GM18499 (cell line): ENCODE results near the gene ARSG.
"Not testable (repeated sequence)": the region's sequence is repeated elsewhere in the genome, so short reads cannot be mapped to it uniquely, and the experiment has no call there.

Experiments
- ATAC-seq: cut with Tn5 transposase; IDR thresholded peaks from one replicate; pipeline ENCODE4 v1.9.1; 2021; ENCODE audit warnings: moderate number of reproducible peaks; ENCODE audit not compliant: insufficient read depth, unreplicated experiment

Gene ARSG

GRCh38 chr17:68302666-68303065, 11.4 kb downstream of the ARSG start:
- ATAC-seq: no peak

- no peak for ATAC-seq
Measured at GRCh38 chr17:68304706-68305105, 13.4 kb downstream of the ARSG start.

- no peak for ATAC-seq
Measured at GRCh38 chr17:68305142-68305541, 13.8 kb downstream of the ARSG start.

DNA sequence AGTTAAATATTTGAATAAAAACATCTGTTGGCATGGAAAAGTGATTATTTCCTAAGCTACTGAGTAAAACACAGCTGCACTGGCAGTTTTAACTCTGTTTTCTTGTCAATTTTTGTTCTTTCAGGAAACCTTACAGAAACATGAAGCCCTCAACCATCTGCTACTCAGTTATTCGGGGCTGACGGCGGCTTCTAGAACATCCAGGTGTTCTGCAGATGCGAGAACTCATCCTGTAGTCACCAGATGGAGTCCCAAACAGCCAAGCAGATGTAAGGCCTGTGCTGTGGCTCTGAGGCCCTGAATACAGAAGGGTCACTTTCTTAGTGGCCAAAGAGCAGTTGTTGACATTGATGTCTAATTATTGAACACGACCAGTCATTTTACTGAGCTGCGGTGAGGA, 15.5 kb downstream of the ARSG start:
- ATAC-seq: no peak

DNA sequence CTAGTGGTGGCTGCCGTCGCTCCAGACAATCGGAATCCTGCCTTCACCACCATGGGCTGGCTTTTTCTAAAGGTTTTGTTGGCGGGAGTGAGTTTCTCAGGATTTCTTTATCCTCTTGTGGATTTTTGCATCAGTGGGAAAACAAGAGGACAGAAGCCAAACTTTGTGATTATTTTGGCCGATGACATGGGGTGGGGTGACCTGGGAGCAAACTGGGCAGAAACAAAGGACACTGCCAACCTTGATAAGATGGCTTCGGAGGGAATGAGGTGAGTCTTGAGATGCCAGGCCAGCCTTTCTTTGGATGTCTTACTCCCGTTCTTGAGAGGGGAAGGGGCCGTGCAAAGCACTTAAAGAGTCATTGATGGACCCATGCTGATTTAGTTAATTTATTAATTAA, 16.1 kb downstream of the ARSG start:
- ATAC-seq: no peak

DNA sequence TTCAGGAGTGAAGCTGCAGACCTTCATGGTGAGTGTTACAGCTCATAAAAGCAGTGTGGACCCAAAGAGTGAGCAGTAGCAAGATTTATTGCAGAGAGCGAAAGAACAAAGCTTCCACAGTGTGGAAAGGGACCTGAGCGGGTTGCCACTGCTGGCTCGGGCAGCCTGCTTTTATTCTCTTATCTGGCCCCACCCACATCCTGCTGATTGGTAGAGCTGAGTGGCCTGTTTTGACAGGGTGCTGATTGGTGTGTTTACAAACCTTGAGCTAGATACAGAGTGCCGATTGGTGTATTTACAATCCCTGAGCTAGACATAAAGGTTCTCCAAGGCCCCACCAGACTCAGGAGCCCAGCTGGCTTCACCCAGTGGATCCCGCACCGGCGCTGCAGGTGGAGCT, 17.2 kb downstream of the ARSG start:
- ATAC-seq: not testable (repeated sequence)

DNA sequence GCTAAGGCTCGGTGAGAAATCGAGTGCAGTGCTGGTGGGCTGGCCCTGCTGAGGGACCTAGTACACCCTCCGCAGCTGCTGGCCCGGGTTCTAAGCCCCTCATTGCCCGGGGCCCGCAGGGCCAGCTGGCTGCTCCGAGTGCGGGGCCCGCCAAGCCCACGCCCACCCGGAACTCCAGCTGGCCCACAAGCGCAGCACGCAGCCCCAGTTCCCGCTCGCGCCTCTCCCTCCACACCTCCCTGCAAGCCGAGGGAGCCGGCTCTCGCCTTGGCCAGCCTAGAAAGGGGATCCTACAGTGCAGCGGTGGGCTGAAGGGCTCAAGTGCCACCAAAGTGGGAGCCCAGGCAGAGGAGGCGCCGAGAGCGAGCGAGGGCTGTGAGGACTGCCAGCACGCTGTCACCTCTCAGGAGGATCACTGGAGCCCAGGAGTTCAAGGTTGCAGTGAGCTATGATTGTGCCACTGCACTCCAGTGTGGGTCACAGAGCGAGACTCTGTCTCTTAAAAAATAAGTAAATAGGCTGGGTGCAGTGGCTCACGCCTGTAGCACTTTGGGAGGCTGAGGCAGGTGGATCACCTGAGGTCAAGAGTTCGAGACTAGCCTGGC, 17.9 kb downstream of the ARSG start:
- ATAC-seq: not testable (repeated sequence)

DNA sequence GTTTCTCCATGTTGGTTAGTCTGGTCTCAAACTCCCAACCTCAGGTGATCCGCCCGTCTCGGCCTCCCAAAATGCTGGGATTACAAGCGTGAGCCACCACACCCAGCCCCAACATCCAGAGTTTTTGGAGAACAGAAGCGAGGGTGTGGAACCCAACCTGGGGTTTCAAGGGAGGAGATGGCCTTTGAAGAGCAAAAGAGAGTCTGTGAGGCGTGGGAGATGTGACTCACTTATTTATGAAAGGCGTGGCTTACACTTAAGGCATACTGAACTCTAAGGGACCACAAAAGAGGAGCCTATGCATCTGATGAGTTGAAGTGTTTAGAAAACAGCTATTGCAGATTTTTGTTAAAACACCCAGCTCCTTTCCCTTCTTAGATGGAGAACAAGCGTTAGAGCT, 18.9 kb downstream of the ARSG start:
- no peak for ATAC-seq

GRCh38 chr17:68314916-68315535, 23.7 kb downstream of the ARSG start:
- no peak for ATAC-seq

DNA sequence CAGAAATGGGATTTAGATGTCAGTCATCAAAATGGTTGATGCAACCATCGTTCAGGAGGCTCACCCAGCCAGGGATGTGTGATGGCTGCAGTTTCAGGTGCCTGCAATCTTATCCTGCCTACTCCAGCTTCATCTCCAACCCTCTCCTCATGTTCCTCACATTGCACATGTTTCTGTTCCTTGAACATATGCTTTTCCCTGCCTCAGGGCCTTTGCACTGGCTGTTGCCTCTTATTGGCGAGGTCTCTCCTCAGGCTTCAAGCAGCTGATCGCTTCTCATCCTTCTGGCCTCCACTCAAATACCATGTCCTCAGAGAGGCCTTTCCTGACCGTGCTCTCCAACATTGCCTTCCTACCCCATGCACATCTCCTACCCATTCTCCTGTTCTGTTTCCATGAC, 24.6 kb downstream of the ARSG start:
- no peak for ATAC-seq

GRCh38 chr17:68317458-68317857, 26.2 kb downstream of the ARSG start:
- ATAC-seq: no peak

GRCh38 chr17:68318103-68318991, 27.1 kb downstream of the ARSG start:
- ATAC-seq: no peak

- ATAC-seq: no peak
Measured at GRCh38 chr17:68319410-68320162, 28.3 kb downstream of the ARSG start.

GRCh38 chr17:68320311-68320865, 29.1 kb downstream of the ARSG start:
- no peak for ATAC-seq

GRCh38 chr17:68320943-68321555, 29.8 kb downstream of the ARSG start:
- no peak for ATAC-seq

- no peak for ATAC-seq
Measured at GRCh38 chr17:68321556-68321954, 30.3 kb downstream of the ARSG start.

DNA sequence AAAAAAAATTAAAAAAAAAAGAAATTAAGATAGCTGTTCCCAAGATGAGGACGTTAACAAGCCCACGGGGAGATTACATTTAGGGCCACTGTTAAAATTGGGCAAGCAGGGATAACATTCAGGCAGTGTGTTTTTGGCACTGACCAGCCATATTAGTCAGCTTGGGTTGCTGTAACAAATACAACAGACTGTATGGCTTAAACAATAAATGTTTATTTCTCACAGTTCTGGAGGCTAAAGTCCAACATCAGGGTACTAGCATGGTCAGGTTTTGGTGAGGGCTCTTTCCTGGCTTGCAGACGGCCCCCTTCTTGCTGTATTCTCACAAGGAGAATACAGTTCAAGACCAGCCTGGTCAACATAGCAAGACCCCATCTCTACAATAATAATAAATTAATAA, 31.3 kb downstream of the ARSG start:
- no peak for ATAC-seq

DNA sequence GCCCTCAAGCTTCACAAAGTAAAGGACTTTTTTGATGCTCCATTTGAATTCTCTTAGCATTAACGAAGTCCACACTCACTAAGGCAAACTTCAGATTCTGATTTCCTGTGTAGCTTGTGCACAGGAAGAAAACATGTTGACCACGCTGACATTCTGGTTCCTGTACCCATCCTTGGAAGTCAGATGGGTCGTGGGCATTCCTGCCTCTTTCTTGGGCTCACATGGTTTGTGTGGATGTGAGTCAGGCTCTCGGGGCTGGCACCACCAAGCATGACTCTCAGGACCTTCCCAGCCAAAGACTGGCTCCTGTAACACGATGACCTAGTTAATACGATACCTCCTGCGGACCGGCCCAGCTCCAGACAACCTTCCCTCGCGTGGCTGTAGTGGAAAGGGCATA, 32.8 kb downstream of the ARSG start:
- no peak for ATAC-seq

GRCh38 chr17:68324654-68325336, 33.5 kb downstream of the ARSG start:
- no peak for ATAC-seq
